Neutrophil (primary cell): ENCODE measurements around the gene PLXNA4.

Source experiments
- H3K27ac ChIP-seq: fragments of 200-600 bp; sonication (generic); 2 replicates; pipeline ENCODE4 v1.5.1; 2016; ENCODE audit warnings: mild to moderate bottlenecking, moderate library complexity
- H3K27me3 ChIP-seq: fragments of 200-600 bp; sonication (generic); 2 replicates; pipeline ENCODE4 v1.6.0; 2016; ENCODE audit warnings: mild to moderate bottlenecking
- H3K36me3 ChIP-seq: fragments of 200-600 bp; sonication (generic); 2 replicates; pipeline ENCODE4 v1.5.1; 2017
- H3K4me1 ChIP-seq, 2 experiments: fragments of 200-600 bp in 1 of 2; sonication (generic) in 1 of 2; 1 replicate in 1 of 2; 2 replicates in 1 of 2; pipeline versions ENCODE4 v1.5.1 to v1.6.1; 2013 to 2016; ENCODE audit warnings: low read depth in 1 of 2, low read length in 1 of 2, mild to moderate bottlenecking in 1 of 2, moderate library complexity in 1 of 2; ENCODE audit not compliant: control insufficient read depth in 1 of 2, insufficient read depth in 1 of 2
- H3K4me3 ChIP-seq, 2 experiments: fragments of 200-600 bp in 1 of 2; sonication (generic) in 1 of 2; 1 replicate in 1 of 2; 2 replicates in 1 of 2; pipeline ENCODE4 v1.5.1; 2013 to 2016; ENCODE audit warnings: low read depth in 1 of 2, low read length in 1 of 2, mild to moderate bottlenecking in 1 of 2, moderate library complexity in 1 of 2
- H3K9me3 ChIP-seq: fragments of 200-600 bp; sonication (generic); 2 replicates; pipeline ENCODE4 v1.5.1; 2016
- TF ChIP-seq, protein P1 (sequence below): fragments of 200-600 bp; sonication (generic); IDR thresholded peaks from 2 replicates; pipeline ENCODE4 v1.5.1; 2016; ENCODE audit warnings: antibody characterized with exemption

PLXNA4 gene

GRCh38 chr7:132542895-132543294, 33.4 kb downstream of the PLXNA4 start:
- H3K27me3 ChIP-seq = peaks cover 4% of the 10 kb centered on the region
- no peaks in the 10 kb centered on the region for H3K36me3 ChIP-seq
- TF ChIP-seq, protein P1, sequence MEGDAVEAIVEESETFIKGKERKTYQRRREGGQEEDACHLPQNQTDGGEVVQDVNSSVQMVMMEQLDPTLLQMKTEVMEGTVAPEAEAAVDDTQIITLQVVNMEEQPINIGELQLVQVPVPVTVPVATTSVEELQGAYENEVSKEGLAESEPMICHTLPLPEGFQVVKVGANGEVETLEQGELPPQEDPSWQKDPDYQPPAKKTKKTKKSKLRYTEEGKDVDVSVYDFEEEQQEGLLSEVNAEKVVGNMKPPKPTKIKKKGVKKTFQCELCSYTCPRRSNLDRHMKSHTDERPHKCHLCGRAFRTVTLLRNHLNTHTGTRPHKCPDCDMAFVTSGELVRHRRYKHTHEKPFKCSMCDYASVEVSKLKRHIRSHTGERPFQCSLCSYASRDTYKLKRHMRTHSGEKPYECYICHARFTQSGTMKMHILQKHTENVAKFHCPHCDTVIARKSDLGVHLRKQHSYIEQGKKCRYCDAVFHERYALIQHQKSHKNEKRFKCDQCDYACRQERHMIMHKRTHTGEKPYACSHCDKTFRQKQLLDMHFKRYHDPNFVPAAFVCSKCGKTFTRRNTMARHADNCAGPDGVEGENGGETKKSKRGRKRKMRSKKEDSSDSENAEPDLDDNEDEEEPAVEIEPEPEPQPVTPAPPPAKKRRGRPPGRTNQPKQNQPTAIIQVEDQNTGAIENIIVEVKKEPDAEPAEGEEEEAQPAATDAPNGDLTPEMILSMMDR = no peak
- no peak overlapping the region for H3K27ac ChIP-seq
- no peaks in the 10 kb centered on the region for H3K4me1 ChIP-seq
- no peak overlapping the region for H3K4me3 ChIP-seq
- H3K9me3 ChIP-seq = no peaks in the 10 kb centered on the region

GRCh38 chr7:132541656-132542055, 34.6 kb downstream of the PLXNA4 start:
- peaks cover 4% of the 10 kb centered on the region for H3K27me3 ChIP-seq
- H3K4me3 ChIP-seq = no peak overlapping the region
- H3K9me3 ChIP-seq = no peaks in the 10 kb centered on the region
- H3K4me1 ChIP-seq = no peaks in the 10 kb centered on the region
- H3K36me3 ChIP-seq = no peaks in the 10 kb centered on the region
- H3K27ac ChIP-seq = no peak overlapping the region
- TF ChIP-seq, protein P1 = no peak

DNA sequence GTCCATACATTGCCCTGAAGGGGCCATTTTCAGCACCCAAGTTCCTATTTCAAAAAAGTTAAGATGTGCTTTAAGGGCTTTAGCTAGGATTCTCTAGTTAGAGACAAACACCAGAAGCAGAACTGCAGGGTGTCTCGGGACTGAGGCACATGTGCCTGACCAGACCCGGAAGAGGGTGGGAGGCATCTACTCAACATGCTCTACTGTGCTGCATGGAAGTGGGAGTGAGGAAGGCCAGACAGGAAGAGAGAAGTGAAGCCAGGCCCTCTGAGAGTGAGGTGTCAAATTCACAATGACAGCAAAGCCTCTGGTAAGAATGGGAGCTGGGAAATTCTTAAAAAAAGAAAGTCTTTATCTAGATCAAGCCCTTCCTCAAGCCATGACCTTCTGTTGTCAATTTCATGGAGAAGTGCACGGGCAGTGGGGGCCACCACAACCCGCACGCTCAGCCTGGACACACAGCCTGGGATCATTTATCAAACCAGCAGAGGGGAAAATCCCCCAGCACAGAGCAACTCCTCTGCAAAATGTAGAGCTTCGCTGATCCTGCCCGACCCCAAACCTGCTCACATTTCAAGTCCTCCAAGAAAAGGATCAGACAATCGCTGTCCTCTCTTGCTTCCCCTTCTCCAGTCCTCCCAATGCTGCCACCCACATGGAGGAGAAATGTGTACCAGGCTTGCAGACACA, 38.7 kb downstream of the PLXNA4 start:
- Histone ChIP-seq H3K9me3 (no peaks in the 10 kb centered on the region), H3K27me3 (no peaks in the 10 kb centered on the region), H3K4me3 (no peak overlapping the region), H3K4me1 (peaks cover 0 to under 1% of the 10 kb centered on the region in 2 experiments), H3K27ac (no peak overlapping the region), H3K36me3 (no peaks in the 10 kb centered on the region)
- TF ChIP-seq, protein P1 = no peak

- TF ChIP-seq, protein P1 = no peak
- Histone ChIP-seq H3K27me3 (no peaks in the 10 kb centered on the region), H3K4me3 (no peak overlapping the region), H3K36me3 (no peaks in the 10 kb centered on the region), H3K4me1 (peaks cover 4 to 7% of the 10 kb centered on the region in 2 experiments), H3K9me3 (no peaks in the 10 kb centered on the region), H3K27ac (no peak overlapping the region)
Observed at GRCh38 chr7:132536654-132537395, 39.4 kb downstream of the PLXNA4 start.

DNA sequence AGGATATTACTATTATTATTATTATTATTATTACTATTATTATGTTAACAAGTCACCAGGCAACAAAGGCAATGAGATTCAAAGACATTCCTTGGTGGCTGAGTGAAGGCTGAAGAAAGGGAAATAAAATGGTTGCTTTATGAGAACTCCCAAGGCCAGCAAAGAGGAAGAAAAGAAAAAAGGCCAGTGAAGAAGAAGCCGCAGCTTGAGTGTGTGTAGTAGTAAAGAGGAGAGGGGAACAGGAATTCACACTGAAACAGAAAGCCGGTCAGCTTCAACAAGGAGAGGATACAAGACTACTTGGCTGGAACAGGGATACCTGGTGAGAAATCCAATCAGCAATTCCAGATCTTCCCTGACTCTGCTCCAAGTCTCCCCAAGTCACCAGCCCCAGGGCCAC, 42.4 kb downstream of the PLXNA4 start:
- H3K36me3 ChIP-seq = no peaks in the 10 kb centered on the region
- no peaks in the 10 kb centered on the region for H3K27me3 ChIP-seq
- no peak overlapping the region for H3K27ac ChIP-seq
- H3K9me3 ChIP-seq = no peaks in the 10 kb centered on the region
- H3K4me1 ChIP-seq = peaks cover 4 to 7% of the 10 kb centered on the region in 2 experiments
- H3K4me3 ChIP-seq = no peak overlapping the region
- TF ChIP-seq, protein P1 = no peak
